Hepatocyte (in vitro differentiated cells): ENCODE results near the gene KRTAP10-9.

Experiments used
- EZH2 ChIP-seq: fragments of 200-600 bp; sonication (generic); IDR thresholded peaks from 2 replicates; pipeline ENCODE4 v1.6.1; 2016; ENCODE audit warnings: antibody characterized with exemption, mild to moderate bottlenecking, borderline replicate concordance
- EZH2phosphoT487 ChIP-seq: fragments of 200-600 bp; sonication (generic); IDR thresholded peaks from one replicate; pipeline ENCODE4 v1.6.1; 2018; ENCODE audit warnings: antibody characterized with exemption, mild to moderate bottlenecking, low read depth, moderate library complexity; ENCODE audit not compliant: unreplicated experiment, severe bottlenecking
- TF ChIP-seq, protein P1 (sequence below): fragments of 200-600 bp; sonication (generic); IDR thresholded peaks from 2 replicates; pipeline ENCODE4 v1.5.1; 2016; ENCODE audit warnings: antibody characterized with exemption, mild to moderate bottlenecking; ENCODE audit not compliant: poor library complexity

DNA sequence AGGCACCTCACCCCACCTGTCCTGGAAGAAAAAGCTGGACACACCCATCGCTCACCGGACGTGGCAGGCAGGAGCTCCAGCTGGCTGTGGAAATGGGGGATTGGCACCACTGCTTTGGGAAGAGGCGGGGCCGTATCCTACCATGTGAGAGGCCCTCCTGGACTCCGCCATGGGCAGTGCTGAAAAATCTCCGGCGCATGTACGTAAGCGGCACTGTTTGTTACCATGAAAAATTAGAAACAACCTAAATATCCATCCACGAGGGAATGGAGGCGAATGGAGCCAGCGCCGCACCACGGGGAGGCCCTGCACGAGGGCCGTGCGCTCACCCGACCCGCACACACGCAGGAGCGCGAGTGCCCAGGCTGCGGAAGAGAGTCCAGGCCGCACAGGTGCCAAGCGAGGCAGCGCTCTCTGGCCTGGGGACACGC is 11.9 kb upstream of the KRTAP10-9 start:
- TF ChIP-seq, protein P1, sequence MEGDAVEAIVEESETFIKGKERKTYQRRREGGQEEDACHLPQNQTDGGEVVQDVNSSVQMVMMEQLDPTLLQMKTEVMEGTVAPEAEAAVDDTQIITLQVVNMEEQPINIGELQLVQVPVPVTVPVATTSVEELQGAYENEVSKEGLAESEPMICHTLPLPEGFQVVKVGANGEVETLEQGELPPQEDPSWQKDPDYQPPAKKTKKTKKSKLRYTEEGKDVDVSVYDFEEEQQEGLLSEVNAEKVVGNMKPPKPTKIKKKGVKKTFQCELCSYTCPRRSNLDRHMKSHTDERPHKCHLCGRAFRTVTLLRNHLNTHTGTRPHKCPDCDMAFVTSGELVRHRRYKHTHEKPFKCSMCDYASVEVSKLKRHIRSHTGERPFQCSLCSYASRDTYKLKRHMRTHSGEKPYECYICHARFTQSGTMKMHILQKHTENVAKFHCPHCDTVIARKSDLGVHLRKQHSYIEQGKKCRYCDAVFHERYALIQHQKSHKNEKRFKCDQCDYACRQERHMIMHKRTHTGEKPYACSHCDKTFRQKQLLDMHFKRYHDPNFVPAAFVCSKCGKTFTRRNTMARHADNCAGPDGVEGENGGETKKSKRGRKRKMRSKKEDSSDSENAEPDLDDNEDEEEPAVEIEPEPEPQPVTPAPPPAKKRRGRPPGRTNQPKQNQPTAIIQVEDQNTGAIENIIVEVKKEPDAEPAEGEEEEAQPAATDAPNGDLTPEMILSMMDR, result no peak
- no peak for TF ChIP-seq EZH2
- no peak for TF ChIP-seq EZH2phosphoT487
